Common myeloid progenitor, CD34-positive (primary cell): ENCODE data around the gene RPTOR.
A peak's percentile ranks its signal among the peaks of the same experiment; 100 is the strongest.

Experiments
- CTCF ChIA-PET: fragments of 350-600 bp; sonication (Branson Sonifier 250); formaldehyde crosslinking; loops from one replicate; lab custom pipeline; 2021; ENCODE audit warnings: antibody characterized with exemption; lab: Charles Lee
- POLR2A ChIA-PET: fragments of 350-600 bp; sonication (Branson Sonifier 250); formaldehyde crosslinking; loops from one replicate; lab custom pipeline; 2021; ENCODE audit warnings: antibody characterized with exemption; lab: Charles Lee
- DNase-seq, 3 donors: peaks; one replicate each; pipeline versions ENCODE4 v3.0.0 to v3.0.0-alpha.2; 2013
- H3K27ac ChIP-seq, 2 experiments: 1 replicate in 1 of 2; 2 replicates in 1 of 2; pipeline ENCODE4 v1.7.0; 2013; ENCODE audit warnings: inconsistent platforms in 2 of 2, low read length in 2 of 2, mild to moderate bottlenecking in 2 of 2, low read depth in 1 of 2, moderate library complexity in 1 of 2; ENCODE audit not compliant: severe bottlenecking in 2 of 2, insufficient read depth in 1 of 2, poor library complexity in 1 of 2
- H3K27me3 ChIP-seq, 5 experiments: replicated peaks in 2 of 5; 1 replicate in 3 of 5; 2 replicates in 2 of 5; pipeline versions ENCODE4 v1.6.1 to v1.7.0; 2013; ENCODE audit warnings: low read length in 4 of 5, mild to moderate bottlenecking in 2 of 5, moderate library complexity in 2 of 5, inconsistent platforms in 1 of 5; ENCODE audit not compliant: insufficient read depth in 5 of 5, control insufficient read depth in 4 of 5
- H3K36me3 ChIP-seq, 4 experiments: 1 replicate in 2 of 4; 2 replicates in 2 of 4; pipeline versions ENCODE4 v1.6.1 to v1.7.0; 2013; ENCODE audit warnings: low read length in 3 of 4, control low read depth in 1 of 4, mild to moderate bottlenecking in 1 of 4; ENCODE audit not compliant: control insufficient read depth in 4 of 4, insufficient read depth in 4 of 4
- H3K4me1 ChIP-seq, 4 experiments: 1 replicate in 3 of 4; 2 replicates in 1 of 4; pipeline versions ENCODE4 v1.6.1 to v1.7.1; 2013; ENCODE audit warnings: low read length in 3 of 4, mild to moderate bottlenecking in 3 of 4, control low read depth in 1 of 4, inconsistent platforms in 1 of 4, moderate library complexity in 1 of 4; ENCODE audit not compliant: control insufficient read depth in 4 of 4, insufficient read depth in 4 of 4; ENCODE audit errors: control extremely low read depth in 1 of 4
- H3K4me3 ChIP-seq, 7 experiments: 1 replicate in 4 of 7; 2 replicates in 3 of 7; pipeline versions ENCODE4 v1.5.1 to v1.7.0; 2013; ENCODE audit warnings: mild to moderate bottlenecking in 7 of 7, low read length in 6 of 7, moderate library complexity in 6 of 7, inconsistent platforms in 2 of 7, low read depth in 2 of 7, control low read depth in 1 of 7; ENCODE audit not compliant: insufficient read depth in 4 of 7, control insufficient read depth in 1 of 7; ENCODE audit errors: extremely low read depth in 1 of 7
- H3K9me3 ChIP-seq, 5 experiments: 1 replicate in 4 of 5; 2 replicates in 1 of 5; pipeline versions ENCODE4 v1.6.1 to v1.7.1; 2013; ENCODE audit warnings: low read length in 4 of 5, mild to moderate bottlenecking in 2 of 5, inconsistent platforms in 1 of 5, low read depth in 1 of 5, moderate library complexity in 1 of 5; ENCODE audit not compliant: control insufficient read depth in 4 of 5, insufficient read depth in 2 of 5; ENCODE audit errors: control extremely low read depth in 1 of 5
- WGBS: methylation state at CpG from one replicate; pipeline ENCODE4 v1.1.5; 2013; ENCODE audit not compliant: insufficient coverage; 5-methylcytosine and 5-hydroxymethylcytosine counted together

Gene RPTOR

GRCh38 chr17:81008140-81008539 lies 463.5 kb downstream of the RPTOR start:
- no peak for DNase-seq
- POLR2A ChIA-PET = no interaction called here
- WGBS = 97% methylated on average over 6 of the region's 11 CpGs

GRCh38 chr17:81009136-81009535 lies 464.5 kb downstream of the RPTOR start:
- Histone ChIP-seq H3K36me3 (no peaks in the 10 kb centered on the region), H3K4me1 (peaks cover 0 to 17% (median 10%) of the 10 kb centered on the region in 4 experiments), H3K27ac (no peak overlapping the region), H3K4me3 (no peak overlapping the region), H3K9me3 (peaks cover 0 to 9% (median 3%) of the 10 kb centered on the region in 5 experiments), H3K27me3 (peaks cover 0 to 12% (median 5%) of the 10 kb centered on the region in 5 experiments)
- no peak for DNase-seq
- POLR2A ChIA-PET = interaction anchor here (0.7 kb wide), 1 partner anchor 631 kb away, joined by 4 read pairs; no protein-coding TSS in a partner anchor
- CTCF ChIA-PET = interaction anchor here (2.2 kb wide), 1 partner anchor 14 kb away, joined by 5 read pairs; no protein-coding TSS in a partner anchor
- 92% methylated on average over 13 of the region's 14 CpGs for WGBS

More at GRCh38 chr17:81008140-81008539, 463.5 kb downstream of the RPTOR start:
- Histone ChIP-seq H3K27me3 (peaks cover 0 to 21% (median 5%) of the 10 kb centered on the region in 5 experiments), H3K9me3 (peaks cover 0 to 9% (median 3%) of the 10 kb centered on the region in 5 experiments), H3K36me3 (no peaks in the 10 kb centered on the region), H3K27ac (no peak overlapping the region), H3K4me1 (peaks cover 0 to 22% (median 15%) of the 10 kb centered on the region in 4 experiments), H3K4me3 (no peak overlapping the region)
- CTCF ChIA-PET = interaction anchor here (2.2 kb wide), 1 partner anchor 15 kb away, joined by 5 read pairs; no protein-coding TSS in a partner anchor

GRCh38 chr17:81010935-81011334 lies 466.3 kb downstream of the RPTOR start:
- ChIA-PET CTCF (interaction anchor here (0.7 kb wide), 1 partner anchor 13 kb away, joined by 3 read pairs; no protein-coding TSS in a partner anchor), POLR2A (no interaction called here)

GRCh38 chr17:81011951-81012350 lies 467.3 kb downstream of the RPTOR start:
- ChIA-PET CTCF (no interaction called here), POLR2A (no interaction called here)
- WGBS = 100% methylated on average over 1 of the region's 3 CpGs
- H3K4me1 ChIP-seq = peaks cover 0 to 10% (median 3%) of the 10 kb centered on the region in 4 experiments
- no peak overlapping the region for H3K27ac ChIP-seq
- DNase-seq = no peak
- no peaks in the 10 kb centered on the region for H3K27me3 ChIP-seq
- H3K9me3 ChIP-seq = peaks cover 3 to 12% (median 3%) of the 10 kb centered on the region in 5 experiments
- H3K4me3 ChIP-seq = no peak overlapping the region
- no peaks in the 10 kb centered on the region for H3K36me3 ChIP-seq

More at GRCh38 chr17:81010935-81011334, 466.3 kb downstream of the RPTOR start:
- Histone ChIP-seq H3K27me3 (peaks cover 0 to 3% (median 0%) of the 10 kb centered on the region in 5 experiments), H3K27ac (no peak overlapping the region), H3K4me3 (no peak overlapping the region), H3K4me1 (peaks cover 0 to 10% (median 3%) of the 10 kb centered on the region in 4 experiments), H3K36me3 (no peaks in the 10 kb centered on the region), H3K9me3 (peaks cover 0 to 9% (median 3%) of the 10 kb centered on the region in 5 experiments)
- DNase-seq = peak in 1 of 3 donors; percentile 18
- 100% methylated on average over 2 of the region's 2 CpGs for WGBS

- ChIA-PET CTCF (interaction anchor here (1.0 kb wide), 1 partner anchor 11 kb away, joined by 3 read pairs; no protein-coding TSS in a partner anchor), POLR2A (no interaction called here)
- WGBS = 96% methylated on average over 13 of the region's 13 CpGs
- Histone ChIP-seq H3K36me3 (no peaks in the 10 kb centered on the region), H3K27ac (no peak overlapping the region), H3K4me1 (peaks cover 0 to 19% (median 11%) of the 10 kb centered on the region in 4 experiments), H3K27me3 (no peaks in the 10 kb centered on the region), H3K4me3 (no peak overlapping the region), H3K9me3 (peaks cover 3 to 12% (median 3%) of the 10 kb centered on the region in 5 experiments)
- DNase-seq = no peak
Observed at GRCh38 chr17:81012574-81013447, 468.2 kb downstream of the RPTOR start.

GRCh38 chr17:81013642-81014041 lies 469.0 kb downstream of the RPTOR start:
- 100% methylated on average over 2 of the region's 6 CpGs for WGBS
- ChIA-PET POLR2A (no interaction called here), CTCF (interaction anchor here (1.0 to 1.1 kb wide), 1 partner anchor 10 kb away, joined by 3 to 4 read pairs; no protein-coding TSS in a partner anchor)
- H3K27ac ChIP-seq = no peak overlapping the region
- H3K9me3 ChIP-seq = peaks cover 3 to 12% (median 3%) of the 10 kb centered on the region in 5 experiments
- DNase-seq = no peak
- peaks cover 0 to 27% (median 19%) of the 10 kb centered on the region in 4 experiments for H3K4me1 ChIP-seq
- H3K27me3 ChIP-seq = no peaks in the 10 kb centered on the region
- H3K4me3 ChIP-seq = no peak overlapping the region
- H3K36me3 ChIP-seq = no peaks in the 10 kb centered on the region
